ENCODE measurements around the gene PSMD14.

PSMD14 gene

DNA sequence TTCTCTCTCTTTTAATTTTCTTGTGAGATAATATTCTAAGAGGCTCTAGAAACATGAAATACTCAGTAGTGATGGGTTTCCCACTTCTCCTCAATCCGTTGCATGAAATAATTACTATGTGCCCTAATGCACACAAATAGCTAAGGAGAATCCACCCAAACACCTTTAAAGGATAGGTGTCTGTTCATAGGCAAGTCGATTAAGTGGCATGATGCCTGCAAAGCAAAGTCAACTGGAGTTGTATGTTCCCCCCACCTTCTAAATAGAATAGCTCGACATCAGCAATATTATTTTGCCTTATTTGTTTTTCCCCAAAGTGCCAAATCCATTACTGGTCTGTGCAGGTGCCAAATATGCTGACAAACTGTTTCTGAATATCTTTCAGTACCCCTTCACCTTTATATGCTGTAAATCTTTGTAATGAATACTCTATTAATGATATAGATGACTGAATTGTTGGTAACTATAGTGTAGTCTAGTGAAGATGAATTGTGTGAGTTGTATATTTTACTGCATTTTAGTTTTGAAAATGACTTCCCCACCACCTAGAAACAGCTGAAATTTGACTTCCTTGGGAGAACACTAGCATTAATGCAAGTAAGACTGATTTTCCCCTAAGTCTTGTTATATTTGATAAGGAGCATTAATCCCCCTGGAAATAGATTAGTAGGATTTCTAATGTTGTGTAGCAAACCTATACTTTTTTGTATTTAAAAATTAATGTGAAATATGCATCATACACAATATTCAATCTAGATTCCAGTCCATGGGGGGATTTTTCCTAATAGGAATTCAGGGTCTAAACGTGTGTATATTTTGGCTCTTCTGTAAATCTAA, 116.9 kb downstream of the PSMD14 start:
- no peak overlapping the region for H3K4me3 ChIP-seq (replicated peaks in 1 of 2; ENCODE audit: low read depth in 2 of 2, low read length in 2 of 2)
- no peak for DNase-seq (ENCODE audit: low read depth in 2 of 2)

DNA sequence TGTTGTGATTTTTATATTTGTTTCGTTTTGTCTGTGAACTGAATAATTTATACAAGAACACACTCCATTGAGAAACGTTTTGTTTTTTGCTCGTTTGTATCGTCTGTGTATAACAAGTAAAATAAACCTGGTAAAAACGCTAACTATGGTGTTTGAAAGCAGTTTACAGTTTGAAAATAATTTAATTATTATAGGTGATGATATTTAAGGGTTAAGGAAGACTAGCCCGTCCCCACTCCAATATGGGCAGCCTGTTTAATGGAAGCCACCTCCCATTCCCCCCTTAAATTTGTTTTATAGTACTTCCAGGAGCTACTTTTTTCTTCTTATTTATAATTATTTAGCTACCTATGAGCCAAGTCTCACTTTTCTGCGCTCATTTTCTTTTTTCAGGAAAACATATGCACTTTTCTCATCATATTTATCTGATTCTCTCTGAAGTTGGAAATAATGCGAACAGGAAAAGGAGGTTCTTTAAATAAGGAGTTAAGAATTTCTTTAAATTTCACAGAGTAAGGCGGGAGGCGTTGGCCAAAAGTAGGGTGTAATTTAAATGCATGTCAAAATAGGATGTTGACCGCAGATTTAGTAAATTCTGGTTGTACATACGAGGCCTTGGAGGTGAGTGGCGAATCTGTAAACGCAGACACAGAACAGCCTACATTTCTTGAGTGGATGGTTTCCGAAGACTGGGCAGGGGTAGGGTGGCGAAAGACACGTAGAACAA, 117.7 kb downstream of the PSMD14 start:
- DNase-seq (ENCODE audit: low read depth in 2 of 2) = no peak
- no peak overlapping the region for H3K4me3 ChIP-seq (replicated peaks in 1 of 2; ENCODE audit: low read depth in 2 of 2, low read length in 2 of 2)
- TF ChIP-seq, protein P1, sequence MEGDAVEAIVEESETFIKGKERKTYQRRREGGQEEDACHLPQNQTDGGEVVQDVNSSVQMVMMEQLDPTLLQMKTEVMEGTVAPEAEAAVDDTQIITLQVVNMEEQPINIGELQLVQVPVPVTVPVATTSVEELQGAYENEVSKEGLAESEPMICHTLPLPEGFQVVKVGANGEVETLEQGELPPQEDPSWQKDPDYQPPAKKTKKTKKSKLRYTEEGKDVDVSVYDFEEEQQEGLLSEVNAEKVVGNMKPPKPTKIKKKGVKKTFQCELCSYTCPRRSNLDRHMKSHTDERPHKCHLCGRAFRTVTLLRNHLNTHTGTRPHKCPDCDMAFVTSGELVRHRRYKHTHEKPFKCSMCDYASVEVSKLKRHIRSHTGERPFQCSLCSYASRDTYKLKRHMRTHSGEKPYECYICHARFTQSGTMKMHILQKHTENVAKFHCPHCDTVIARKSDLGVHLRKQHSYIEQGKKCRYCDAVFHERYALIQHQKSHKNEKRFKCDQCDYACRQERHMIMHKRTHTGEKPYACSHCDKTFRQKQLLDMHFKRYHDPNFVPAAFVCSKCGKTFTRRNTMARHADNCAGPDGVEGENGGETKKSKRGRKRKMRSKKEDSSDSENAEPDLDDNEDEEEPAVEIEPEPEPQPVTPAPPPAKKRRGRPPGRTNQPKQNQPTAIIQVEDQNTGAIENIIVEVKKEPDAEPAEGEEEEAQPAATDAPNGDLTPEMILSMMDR (IDR thresholded peaks at IDR 0.05; ENCODE audit: low read depth, low read length) = no peak

More for the DNA sequence above, 116.9 kb downstream of the PSMD14 start:
- TF ChIP-seq, protein P1 (IDR thresholded peaks at IDR 0.05; ENCODE audit: low read depth, low read length) = no peak

DNA sequence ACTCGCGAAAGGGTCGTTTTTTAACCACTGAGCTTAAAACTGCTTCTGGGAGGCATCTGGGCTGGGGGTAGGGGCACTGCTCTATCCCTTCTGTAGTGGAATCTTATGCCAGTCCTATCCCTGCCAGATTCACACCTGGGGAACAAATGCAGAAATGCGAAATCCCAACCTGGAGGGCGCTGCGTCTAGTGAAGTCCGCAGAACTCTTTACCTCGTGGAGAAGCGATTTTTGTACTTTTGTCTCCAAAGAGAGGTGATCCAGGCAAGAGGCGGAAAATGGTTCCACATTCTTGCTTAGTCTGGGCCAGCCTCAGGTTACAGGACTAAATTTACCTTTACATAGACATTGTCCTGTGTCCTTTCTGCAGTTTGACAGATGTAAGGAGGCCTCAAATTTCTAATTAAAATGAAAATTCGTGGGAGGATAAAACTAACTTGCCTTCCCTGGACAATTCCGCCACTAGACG, 118.3 kb downstream of the PSMD14 start:
- peak in 1 of 2 donors; percentile 56 for DNase-seq (ENCODE audit: low read depth in 2 of 2)
- H3K4me3 ChIP-seq (replicated peaks in 1 of 2; ENCODE audit: low read depth in 2 of 2, low read length in 2 of 2) = no peak overlapping the region
- TF ChIP-seq, protein P1 (IDR thresholded peaks at IDR 0.05; ENCODE audit: low read depth, low read length) = peak; percentile 70

DNA sequence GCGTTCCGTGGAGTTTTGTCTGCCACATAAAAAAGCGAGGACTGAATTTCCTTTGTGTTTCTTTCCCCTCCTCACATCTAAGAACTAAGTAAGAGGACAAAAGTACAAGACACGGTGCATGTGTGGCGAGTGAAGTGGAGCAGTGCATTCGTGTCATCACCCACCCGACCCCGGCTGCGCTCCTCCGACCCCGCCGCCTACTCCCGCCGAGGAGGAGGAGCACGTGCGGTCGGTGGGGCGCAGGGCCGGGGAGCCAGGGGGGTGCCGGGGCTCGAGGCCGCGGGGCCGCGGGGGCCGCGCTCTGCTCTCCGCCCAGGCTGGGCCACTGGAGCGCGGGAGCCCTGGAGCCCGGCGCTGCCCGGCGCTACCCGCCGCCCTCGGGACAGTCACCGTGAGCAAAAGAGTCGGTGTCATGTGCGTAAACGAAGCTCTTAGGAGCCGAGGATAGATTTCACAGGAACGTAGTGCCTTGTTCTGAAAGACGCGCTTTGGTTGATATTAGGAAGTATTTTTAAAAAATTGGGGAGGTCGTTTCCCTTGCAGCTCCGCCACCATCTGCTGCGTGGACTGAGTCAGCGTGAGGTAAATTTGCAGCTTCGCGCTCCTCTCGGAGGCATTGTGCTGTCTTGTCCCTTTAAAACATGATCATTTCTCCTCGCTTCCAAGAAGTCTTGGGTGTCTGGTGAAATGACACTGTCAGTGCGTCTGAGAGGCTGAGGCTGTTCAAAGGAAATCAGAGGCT, 118.9 kb downstream of the PSMD14 start:
- TF ChIP-seq, protein P1 (IDR thresholded peaks at IDR 0.05; ENCODE audit: low read depth, low read length) = no peak
- DNase-seq (ENCODE audit: low read depth in 2 of 2) = peak in 1 of 2 donors; percentile 44
- H3K4me3 ChIP-seq (replicated peaks in 1 of 2; ENCODE audit: low read depth in 2 of 2, low read length in 2 of 2) = peak overlapping the region in 1 of 2 donors; percentile 21

DNA sequence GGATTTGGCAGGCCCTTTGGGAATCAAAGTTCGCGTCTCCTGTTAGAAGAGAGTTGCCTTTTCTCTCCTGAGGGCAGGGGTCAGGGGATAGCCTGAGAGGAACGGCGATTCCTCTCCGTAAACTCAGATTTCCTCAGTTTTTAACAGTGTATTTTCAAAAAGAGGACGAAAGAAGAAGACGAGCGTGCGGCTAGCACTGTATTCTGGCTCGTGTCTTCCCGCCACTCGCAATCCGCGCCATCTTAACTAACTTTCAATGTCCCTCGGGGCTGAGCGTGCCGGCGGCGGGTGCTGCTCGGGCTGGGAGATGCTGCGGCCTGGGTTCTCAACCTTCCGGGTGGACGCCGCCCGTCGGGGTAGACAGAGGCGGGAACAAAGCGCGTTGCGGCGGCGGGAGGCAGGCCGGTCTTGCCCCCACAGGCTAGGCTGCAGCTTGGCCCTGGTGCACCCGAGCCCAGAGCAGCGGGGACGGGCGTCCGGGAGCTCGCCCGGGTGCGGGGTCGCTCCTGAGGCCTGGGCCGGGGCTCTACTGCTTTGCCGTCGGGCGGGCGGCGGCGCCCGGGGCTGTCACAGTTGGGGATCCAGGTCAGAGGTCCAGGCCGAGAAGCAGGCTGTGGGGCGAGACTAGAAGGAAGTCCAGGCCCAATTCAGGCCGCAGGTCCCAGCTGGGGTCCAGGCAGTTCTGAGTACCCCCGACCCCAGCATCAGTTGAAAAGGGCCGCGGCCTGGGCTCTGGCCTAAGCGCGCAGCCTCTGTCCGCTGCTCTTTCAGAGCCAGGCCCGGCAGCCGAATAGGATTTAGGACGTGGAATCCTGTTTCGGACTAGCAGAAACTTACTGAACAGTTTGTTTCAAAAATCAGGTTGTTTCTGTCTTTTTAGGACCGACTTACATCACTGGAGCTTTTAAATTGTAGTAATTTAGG, 119.7 kb downstream of the PSMD14 start:
- TF ChIP-seq, protein P1 (IDR thresholded peaks at IDR 0.05; ENCODE audit: low read depth, low read length) = no peak
- H3K4me3 ChIP-seq (replicated peaks in 1 of 2; ENCODE audit: low read depth in 2 of 2, low read length in 2 of 2) = no peak overlapping the region
- no peak for DNase-seq (ENCODE audit: low read depth in 2 of 2)
